HTR-8/SVneo (cell line): ENCODE results near the gene ACAP3.

Experiments used
- DNase-seq: peaks from one replicate; pipeline ENCODE4 v3.0.0; 2011; ENCODE audit warnings: low spot score, mixed read lengths; ENCODE audit not compliant: insufficient read length
- FAIRE-seq: peaks from 2 replicates; lab custom pipeline; 2011; peaks lifted over from hg19 to GRCh38; lab: Jason Lieb, UNC

The ACAP3 gene

DNA sequence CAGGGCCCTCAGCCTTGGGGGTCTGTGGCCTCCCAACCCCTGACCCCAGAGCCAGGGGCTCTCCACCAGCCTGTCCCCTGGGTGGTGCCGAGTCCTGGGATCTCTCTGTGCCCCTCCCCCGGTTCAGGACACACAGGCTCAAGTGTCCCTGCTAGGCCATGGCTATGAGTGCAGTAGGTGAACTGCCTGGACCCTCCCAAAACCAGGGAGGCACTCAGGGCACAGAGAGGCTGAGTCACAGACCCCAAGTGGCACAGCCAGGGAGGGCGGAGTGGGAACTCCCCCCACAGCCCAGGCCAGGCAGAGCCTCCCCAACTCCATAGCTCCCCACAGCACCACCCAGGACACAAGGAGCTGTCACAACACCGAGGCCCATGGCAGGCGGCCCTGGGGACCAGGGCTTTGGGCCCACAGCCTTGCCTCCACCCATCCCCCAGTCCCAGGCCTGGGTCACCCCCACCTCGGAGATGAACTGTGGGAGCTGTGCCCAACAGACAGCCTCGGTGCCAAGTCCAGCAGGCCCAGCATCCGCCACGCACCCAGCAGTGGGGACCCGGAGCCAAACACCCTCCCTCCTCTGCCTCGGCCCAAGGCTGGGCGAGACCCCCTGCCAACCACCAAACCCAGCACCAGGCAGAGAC lies 38.2 kb upstream of the ACAP3 start:
- FAIRE-seq (no peak), DNase-seq (no peak)

DNA sequence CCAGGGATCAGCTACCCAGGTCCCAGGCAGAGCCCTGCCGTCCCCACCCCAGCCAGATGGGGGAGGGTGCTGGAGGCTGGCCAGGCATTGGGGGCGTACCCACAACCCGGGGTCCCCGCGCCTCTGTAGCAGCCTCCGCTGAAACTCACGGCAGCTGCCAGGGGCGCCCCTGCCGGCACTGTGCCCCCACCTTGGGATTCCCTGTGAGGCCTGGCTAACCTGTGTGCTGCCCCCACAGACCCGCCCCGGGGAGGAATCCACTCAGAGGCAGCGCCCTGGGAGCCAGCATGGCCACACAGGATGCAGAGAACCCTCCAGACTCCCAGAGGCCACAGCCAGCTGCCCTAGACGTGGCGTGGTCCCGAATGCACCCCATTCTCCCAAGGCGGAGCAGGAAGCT lies 37.7 kb upstream of the ACAP3 start:
- FAIRE-seq (no peak), DNase-seq (no peak)

DNA sequence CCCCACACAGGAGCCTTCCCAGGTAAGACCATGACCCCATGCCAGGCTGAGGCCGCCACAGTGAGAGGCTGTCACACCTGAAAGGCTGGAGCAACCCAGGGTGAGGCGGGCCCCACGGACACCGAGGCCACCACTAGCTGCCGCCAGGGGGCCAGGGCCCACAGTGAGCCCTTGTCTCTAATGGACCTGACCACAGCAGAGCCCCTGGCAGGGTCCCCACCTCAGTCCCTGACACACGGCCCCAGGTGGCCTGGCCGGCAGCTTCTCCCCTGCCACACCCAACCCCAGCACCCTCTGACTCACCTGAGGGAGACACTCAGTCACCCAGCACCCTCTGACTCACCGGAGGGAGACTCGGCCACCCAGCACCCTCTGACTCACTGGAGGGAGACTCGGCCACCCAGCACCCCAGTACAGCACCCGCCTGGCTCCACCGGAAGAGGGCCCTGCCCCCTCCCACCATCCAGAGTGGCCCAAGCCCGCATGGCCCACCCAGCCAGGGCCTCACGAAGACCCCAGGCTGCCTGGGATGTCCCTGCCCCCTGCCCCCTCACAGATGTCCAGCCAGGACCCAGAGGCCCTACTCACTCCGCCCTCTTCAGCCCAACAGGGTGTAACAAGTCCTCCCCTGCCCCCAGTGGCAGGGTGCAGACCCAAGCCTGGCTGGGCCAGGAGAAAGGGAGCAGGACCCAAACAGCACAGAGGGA lies 37.1 kb upstream of the ACAP3 start:
- FAIRE-seq (peak; percentile 38), DNase-seq (peak; percentile 43)

DNA sequence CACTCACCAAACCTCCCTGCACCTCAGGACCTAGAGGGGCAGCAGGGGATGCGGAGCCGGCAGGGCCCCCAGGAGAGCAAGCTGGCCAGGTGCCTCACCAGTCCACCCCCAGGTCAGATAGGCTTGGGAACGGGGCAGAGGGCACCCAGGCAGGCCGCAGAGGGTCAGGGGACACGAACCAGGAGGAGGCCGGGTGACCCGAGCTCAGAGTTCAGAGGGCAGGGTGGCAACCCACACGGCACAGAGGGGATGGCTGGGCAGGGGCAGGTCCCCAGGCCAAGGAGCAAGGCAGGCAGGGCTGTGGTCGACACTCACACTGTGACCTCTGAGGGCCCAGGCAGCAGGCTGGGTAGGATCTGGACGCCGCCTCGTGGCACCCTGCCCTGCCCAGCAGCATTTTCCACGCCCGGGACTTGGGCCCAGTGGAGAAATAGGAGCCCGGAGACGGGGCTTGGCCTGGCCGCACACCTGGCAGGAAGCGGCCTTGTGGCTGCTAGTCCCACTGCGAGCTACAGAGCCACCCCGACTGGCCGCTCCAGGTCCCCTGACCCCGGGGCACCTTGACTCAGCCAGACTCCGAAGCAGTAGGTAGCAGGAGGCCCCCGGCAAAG lies 36.2 kb upstream of the ACAP3 start:
- no peak for FAIRE-seq
- DNase-seq = no peak

DNA sequence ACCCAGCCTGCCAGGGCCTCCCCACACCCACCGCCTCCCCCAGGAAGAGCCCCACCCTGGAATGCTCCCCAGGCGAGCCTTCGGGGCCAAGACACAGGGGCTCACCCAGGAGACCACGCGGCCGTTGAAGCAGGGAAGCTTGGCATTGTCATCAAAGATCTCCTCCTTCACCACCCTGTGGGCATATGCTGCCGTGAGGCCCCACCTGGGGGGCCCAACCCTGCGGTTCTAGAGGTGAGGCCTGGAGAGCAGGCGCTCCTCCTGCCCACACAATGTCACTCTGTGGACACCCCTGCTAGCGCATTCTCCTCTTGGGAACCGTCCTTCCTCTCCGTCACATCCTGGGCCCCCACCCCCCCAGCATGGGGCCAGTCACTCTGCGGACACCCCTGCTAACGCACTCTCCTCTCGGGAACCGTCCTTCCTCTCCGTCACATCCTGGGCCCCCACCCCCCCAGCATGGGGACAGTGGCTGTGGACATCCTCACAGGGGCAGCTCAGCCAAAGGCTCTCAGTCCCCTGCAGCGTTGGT lies 34.9 kb upstream of the ACAP3 start:
- FAIRE-seq = no peak

DNA sequence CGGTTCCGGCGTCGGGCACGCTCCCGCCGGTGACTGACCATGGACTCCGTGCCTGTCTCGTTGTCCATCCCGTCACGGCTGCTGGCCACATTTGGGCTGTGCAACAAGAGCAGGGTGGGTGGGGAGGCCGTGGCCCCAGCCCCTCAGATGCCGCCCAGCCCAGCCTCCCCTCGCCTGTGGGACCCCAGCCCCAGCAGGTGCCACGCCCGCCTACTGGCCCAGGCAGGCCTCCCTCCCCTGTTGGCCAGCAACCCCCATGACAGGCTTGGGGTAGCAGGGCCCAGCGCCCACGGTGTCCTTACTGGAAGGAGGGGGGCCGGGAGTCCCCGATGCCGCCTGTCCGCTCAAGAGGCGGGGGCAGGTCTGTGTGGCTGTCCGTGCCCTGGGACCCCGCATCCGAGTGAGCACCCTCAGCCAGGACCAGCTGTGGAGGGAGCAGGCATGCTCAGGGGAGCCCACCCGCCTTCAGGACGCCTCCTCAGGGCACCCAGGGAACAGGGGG lies 34.4 kb upstream of the ACAP3 start:
- no peak for FAIRE-seq
- DNase-seq = no peak

More for the DNA sequence above, 34.9 kb upstream of the ACAP3 start:
- DNase-seq = no peak

DNA sequence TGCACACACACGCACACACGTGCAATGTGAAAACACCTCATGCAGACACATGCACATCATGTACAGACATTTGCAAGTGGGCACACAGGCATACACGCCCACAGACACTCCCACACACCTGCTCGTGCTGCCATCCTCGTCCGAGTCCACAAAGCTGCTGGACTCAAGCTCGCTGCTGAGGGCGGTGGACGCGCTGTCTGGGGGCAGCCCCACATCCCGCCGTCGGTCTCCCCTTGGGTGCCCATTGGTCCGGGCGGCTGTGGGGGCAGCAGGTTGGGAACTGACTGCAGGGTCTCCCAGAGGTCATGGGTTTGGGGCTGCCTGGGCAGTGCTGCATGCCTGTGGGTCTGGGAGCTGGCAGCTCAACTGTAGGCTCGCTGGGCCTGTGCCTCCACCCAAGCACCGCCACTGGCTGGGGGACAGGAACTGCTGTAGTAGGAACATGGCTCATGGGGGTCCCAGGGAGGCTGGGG lies 33.9 kb upstream of the ACAP3 start:
- no peak for DNase-seq
- FAIRE-seq = no peak

DNA sequence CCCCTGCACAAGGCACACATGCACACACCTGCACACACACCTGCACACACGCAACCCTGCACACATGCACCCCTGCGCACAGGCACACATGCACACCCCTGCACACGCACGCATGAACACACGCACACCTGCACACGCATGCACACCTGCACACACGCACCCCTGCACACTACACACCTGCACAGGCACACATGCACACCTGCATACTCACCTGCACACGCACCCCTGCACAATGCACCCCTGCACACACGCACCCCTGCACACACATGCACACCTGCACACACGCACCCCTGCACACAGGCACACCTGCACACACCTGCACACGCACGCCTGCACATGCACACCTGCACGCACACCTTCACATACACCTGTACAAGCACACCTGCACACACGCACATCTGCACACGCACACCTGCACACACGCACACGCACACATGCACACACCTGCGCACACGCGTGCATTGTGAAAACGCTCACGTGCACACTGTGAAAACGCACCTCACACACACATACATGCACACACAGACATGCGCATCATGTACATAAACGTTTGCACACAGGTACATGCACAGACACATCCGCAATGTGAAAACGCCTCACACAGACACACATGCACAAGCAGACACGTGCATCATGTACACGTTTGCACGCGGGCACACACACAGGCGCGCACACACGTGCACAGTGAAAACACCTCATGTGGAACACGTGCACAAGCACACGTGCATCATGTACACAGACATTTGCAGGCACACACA lies 33.2 kb upstream of the ACAP3 start:
- DNase-seq (no peak), FAIRE-seq (peak; percentile 91)

DNA sequence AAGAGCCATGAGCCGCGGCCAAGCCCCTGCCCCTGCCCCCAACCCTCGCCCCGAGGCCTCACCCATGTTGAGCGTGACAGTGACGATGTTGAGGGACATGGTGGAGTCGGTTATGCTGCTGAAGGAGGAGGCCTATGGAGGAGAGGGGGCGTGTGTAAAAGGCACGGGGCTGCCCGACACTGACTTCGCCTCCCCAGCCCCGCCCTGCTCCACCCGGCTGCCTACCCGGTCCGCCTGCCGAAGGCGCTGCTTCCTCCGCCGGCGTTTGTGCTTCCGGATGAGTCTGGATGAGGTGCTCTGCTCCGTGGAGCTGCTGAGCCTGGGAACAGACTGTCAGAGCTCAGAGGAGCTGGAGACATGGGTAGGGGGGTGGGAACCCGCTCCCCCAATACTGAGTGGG lies 32.5 kb upstream of the ACAP3 start:
- DNase-seq = no peak

DNA sequence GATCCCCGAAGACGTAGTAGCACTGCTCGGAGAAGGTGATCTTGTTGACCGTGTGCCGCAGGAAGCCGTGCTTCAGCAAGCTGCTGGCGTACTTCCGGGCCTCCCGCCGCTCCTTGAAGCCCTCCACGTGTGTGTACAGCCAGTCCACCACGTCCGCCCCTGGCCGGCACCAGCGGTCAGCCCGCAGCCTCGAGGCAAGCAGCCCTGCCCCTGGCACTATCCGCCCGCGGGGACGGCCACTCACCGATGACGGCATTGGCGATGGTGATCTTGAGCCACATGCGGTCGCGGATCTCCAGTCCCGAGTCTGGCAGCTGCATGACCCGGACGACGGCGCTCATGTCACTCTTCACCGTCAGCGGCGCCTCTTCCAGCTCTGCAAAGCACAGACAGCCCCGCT lies 30.5 kb upstream of the ACAP3 start:
- FAIRE-seq = no peak

More for the DNA sequence above, 32.5 kb upstream of the ACAP3 start:
- no peak for FAIRE-seq

DNA sequence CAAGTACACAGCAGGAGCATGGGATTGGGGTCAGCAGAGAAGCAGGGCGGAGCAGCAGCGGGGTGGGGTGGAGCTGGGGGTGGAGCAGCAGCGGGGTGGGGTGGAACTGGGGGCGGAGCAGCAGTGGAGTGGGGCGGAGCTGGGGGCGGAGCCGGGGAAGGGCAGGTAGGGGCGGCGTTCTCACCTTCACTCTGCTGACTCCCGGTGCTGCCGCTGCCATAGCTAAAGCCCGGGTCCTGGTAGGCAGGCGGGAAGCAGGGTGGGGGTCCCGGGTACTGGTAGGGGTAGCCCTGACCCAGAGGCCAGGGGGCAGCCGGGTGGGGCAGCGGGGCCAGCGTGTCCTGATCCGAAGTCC lies 30.0 kb upstream of the ACAP3 start:
- FAIRE-seq (no peak), DNase-seq (no peak)

More for the DNA sequence above, 30.5 kb upstream of the ACAP3 start:
- no peak for DNase-seq

DNA sequence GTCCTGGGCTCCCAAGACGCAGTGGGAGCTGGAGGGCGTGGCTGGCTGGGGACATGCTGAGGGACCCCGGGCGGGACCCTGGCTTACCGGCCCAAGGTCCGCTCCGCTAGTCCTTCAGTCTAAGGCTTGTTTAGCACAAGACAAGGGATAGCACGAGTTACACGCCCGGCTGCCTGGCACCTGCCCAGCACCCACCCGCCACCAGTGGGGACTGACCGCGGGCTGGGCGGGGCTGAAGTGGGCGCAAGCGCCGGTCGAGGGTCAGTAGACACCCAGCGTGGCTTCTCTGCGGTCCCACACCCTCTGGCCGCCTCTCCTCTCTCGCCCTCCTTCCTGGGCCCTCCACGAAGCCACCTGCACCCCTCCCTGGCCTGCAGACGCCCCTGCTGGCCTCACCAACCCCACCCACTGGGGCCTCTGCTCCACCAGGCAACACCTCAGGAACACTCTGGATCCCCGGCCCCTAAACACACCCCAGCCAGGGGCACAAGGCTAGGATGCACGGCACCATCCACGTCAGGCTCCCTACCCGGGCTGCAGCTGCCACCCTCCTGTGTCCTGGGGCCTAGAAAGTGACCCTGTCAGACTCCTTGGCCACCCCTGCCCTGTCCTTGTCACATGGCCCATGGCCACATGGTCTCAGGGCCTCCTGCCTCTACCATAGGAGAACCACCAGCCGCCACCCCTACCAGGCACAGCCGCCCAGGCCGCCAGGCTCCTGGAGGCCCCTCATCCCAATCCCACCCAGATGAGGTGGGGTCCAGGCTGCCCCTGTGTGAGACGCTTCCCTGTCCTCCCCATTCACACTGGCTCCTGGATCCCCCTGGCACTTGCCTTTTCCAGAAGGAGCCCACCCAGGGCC lies 29.4 kb upstream of the ACAP3 start:
- no peak for FAIRE-seq
- no peak for DNase-seq

DNA sequence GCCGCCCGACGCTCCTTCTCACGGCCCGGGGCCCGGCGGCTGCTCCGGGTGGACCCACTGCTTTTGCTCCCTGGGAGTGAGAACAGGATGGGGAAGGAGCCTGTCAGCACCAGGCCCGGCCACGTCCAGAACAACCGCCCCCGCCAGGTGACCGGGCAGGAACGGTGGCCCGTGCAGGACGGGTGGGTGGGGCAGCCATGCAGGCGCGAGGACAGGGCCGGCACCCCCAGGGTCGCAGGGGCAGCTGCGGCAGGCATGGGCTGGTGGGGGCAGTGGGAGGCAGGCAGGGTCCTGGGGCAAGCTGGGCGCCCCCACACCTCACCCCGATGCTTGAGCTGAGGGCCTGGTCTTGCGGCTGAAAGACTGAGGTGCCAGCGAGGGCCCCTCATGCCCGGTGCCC lies 28.7 kb upstream of the ACAP3 start:
- DNase-seq = no peak
- no peak for FAIRE-seq

DNA sequence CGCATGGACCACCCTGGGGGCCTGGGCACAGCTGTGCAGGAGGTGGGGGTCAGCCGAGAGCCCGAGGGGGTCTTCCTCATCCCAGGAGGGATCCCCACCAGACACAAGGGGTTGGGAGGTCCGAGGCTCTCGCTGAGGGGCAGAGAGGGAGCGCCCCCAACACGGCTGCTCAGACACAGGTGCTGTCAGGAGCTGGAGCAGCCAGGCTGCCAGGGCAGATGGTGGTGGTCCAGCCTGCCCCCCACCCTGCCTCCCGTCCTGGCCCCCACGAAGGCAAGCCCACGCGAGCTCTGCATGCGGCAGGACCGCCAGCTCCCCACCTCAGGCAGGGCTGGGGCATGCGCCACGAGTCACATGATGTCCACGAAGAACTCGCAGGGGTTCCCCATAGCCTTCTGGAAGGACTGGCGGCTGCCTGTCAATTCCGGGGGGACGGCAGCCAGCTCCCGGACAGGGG lies 28.1 kb upstream of the ACAP3 start:
- FAIRE-seq = no peak
- DNase-seq = no peak

DNA sequence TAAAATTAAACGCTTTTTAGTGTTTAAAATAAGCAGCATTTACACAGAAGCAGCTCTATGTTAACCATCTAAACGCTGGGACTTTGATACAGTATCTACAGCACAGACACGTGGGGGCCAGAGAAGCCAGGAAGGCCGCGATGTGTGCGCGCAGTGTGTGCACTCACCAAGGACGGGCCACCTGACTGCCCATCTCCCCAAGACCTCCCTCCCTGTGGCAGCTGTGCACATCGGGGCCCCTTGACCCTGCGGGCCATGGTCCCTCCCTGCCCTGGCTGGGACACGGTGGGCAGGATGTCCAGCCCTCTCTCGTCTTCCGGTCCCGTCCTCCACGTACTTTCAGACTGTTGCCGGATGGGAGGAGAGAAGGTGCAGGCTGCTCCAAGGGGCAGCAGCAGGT lies 27.6 kb upstream of the ACAP3 start:
- DNase-seq (no peak), FAIRE-seq (no peak)

DNA sequence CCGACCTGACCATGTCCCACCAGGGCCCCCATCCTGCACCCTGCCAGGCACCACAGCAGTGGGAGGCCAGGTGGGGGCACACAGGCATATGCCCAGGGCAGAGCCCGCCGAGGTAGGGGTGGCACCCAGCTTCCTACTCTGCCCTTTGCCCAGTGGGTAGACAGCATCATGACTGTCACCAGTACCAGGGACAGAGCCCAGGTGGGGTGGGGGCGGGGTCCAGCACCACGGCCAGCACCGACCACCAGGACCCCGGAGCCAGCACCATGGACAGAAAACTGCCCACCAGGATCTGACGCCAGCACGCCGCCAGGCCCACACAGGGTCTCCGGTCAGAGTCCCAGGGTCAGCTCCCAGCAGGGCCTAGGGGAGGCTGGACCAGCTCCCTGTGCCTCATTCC lies 27.1 kb upstream of the ACAP3 start:
- no peak for FAIRE-seq
- DNase-seq = no peak

DNA sequence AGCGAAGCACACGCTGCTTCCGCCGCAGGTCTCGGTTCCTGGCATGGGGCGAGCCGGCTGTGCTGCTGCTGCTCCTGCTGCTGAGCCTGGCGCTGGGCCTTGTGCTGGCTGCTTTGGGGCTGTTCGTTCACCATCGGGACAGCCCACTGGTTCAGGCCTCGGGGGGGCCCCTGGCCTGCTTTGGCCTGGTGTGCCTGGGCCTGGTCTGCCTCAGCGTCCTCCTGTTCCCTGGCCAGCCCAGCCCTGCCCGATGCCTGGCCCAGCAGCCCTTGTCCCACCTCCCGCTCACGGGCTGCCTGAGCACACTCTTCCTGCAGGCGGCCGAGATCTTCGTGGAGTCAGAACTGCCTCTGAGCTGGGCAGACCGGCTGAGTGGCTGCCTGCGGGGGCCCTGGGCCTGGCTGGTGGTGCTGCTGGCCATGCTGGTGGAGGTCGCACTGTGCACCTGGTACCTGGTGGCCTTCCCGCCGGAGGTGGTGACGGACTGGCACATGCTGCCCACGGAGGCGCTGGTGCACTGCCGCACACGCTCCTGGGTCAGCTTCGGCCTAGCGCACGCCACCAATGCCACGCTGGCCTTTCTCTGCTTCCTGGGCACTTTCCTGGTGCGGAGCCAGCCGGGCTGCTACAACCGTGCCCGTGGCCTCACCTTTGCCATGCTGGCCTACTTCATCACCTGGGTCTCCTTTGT lies 26.0 kb upstream of the ACAP3 start:
- FAIRE-seq (no peak), DNase-seq (no peak)

DNA sequence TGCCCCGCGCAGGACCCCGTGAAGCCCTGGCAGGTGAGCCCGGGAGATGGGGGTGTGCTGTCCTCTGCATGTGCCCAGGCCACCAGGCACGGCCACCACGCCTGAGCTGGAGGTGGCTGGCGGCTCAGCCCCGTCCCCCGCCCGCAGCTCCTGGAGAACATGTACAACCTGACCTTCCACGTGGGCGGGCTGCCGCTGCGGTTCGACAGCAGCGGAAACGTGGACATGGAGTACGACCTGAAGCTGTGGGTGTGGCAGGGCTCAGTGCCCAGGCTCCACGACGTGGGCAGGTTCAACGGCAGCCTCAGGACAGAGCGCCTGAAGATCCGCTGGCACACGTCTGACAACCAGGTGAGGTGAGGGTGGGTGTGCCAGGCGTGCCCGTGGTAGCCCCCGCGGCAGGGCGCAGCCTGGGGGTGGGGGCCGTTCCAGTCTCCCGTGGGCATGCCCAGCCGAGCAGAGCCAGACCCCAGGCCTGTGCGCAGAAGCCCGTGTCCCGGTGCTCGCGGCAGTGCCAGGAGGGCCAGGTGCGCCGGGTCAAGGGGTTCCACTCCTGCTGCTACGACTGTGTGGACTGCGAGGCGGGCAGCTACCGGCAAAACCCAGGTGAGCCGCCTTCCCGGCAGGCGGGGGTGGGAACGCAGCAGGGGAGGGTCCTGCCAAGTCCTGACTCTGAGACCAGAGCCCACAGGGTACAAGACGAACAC lies 25.2 kb upstream of the ACAP3 start:
- no peak for FAIRE-seq
- DNase-seq = no peak
